GM12875 (cell line): Measurements from ENCODE around the gene GCNT2.
"Not testable (repeated sequence)": the region's sequence is repeated elsewhere in the genome, so short reads cannot be mapped to it uniquely, and the experiment has no call there.

Experiments
- H3K4me3 ChIP-seq: one replicate; pipeline ENCODE4 v1.5.1; 2011; ENCODE audit warnings: low read depth, low read length, control low read depth
- CTCF ChIP-seq: IDR thresholded peaks from 2 replicates; pipeline ENCODE4 v1.5.1; 2011; ENCODE audit warnings: low read depth, mild to moderate bottlenecking, control low read depth, inconsistent platforms, low read length, moderate library complexity, borderline replicate concordance; ENCODE audit not compliant: insufficient read depth

Gene GCNT2

GRCh38 chr6:10641528-10641927, 120.4 kb downstream of the GCNT2 start:
- H3K4me3 ChIP-seq, result no peak overlapping the region
- no peak for TF ChIP-seq CTCF

- TF ChIP-seq CTCF, result no peak
- no peak overlapping the region for H3K4me3 ChIP-seq
Observed at GRCh38 chr6:10643201-10643651, 122.1 kb downstream of the GCNT2 start.

- no peak for TF ChIP-seq CTCF
- no peak overlapping the region for H3K4me3 ChIP-seq
Observed at GRCh38 chr6:10644225-10644624, 123.1 kb downstream of the GCNT2 start.

- TF ChIP-seq CTCF, result no peak
- no peak overlapping the region for H3K4me3 ChIP-seq
Observed at GRCh38 chr6:10655508-10656055, 134.4 kb downstream of the GCNT2 start.

- TF ChIP-seq CTCF, result no peak
- H3K4me3 ChIP-seq, result no peak overlapping the region
Observed at GRCh38 chr6:10658910-10659698, 138.0 kb downstream of the GCNT2 start.

- H3K4me3 ChIP-seq, result no peak overlapping the region
- no peak for TF ChIP-seq CTCF
Observed at GRCh38 chr6:10659699-10660348, 138.7 kb downstream of the GCNT2 start.

- not testable (repeated sequence) for H3K4me3 ChIP-seq
Observed at GRCh38 chr6:10660431-10661191, 139.5 kb downstream of the GCNT2 start.
